Mesodermal cell (in vitro differentiated cells): ENCODE measurements around the gene TARS1.
"Not testable (repeated sequence)": the region's sequence is repeated elsewhere in the genome, so short reads cannot be mapped to it uniquely, and the experiment has no call there.

ENCODE experiments used
- H3K27ac ChIP-seq: 2 replicates; pipeline ENCODE4 v1.7.0; 2013; ENCODE audit warnings: mild to moderate bottlenecking, low read depth, low read length, moderate library complexity; ENCODE audit not compliant: severe bottlenecking
- H3K36me3 ChIP-seq: 2 replicates; pipeline ENCODE4 v1.7.1; 2013; ENCODE audit warnings: mild to moderate bottlenecking, low read length, moderate library complexity; ENCODE audit not compliant: control insufficient read depth, insufficient read depth
- H3K4me1 ChIP-seq: one replicate; pipeline ENCODE4 v1.7.1; 2013; ENCODE audit warnings: mild to moderate bottlenecking, low read length; ENCODE audit not compliant: insufficient read depth, control insufficient read depth, poor library complexity, severe bottlenecking
- H3K4me3 ChIP-seq: 2 replicates; pipeline ENCODE4 v1.7.0; 2013; ENCODE audit warnings: low read length, control low read depth, mild to moderate bottlenecking; ENCODE audit not compliant: insufficient read depth, poor library complexity, severe bottlenecking; ENCODE audit errors: extremely low read depth
- H3K9me3 ChIP-seq: 2 replicates; pipeline ENCODE4 v1.7.1; 2013; ENCODE audit warnings: mild to moderate bottlenecking, low read length, moderate library complexity; ENCODE audit not compliant: control insufficient read depth
- WGBS, 2 experiments: methylation state at CpG; one replicate each; pipeline ENCODE4 v1.1.5; 2013; ENCODE audit warnings: missing lambda C conversion rate in 2 of 2; ENCODE audit not compliant: insufficient coverage in 2 of 2; 5-methylcytosine and 5-hydroxymethylcytosine counted together

Gene TARS1

DNA sequence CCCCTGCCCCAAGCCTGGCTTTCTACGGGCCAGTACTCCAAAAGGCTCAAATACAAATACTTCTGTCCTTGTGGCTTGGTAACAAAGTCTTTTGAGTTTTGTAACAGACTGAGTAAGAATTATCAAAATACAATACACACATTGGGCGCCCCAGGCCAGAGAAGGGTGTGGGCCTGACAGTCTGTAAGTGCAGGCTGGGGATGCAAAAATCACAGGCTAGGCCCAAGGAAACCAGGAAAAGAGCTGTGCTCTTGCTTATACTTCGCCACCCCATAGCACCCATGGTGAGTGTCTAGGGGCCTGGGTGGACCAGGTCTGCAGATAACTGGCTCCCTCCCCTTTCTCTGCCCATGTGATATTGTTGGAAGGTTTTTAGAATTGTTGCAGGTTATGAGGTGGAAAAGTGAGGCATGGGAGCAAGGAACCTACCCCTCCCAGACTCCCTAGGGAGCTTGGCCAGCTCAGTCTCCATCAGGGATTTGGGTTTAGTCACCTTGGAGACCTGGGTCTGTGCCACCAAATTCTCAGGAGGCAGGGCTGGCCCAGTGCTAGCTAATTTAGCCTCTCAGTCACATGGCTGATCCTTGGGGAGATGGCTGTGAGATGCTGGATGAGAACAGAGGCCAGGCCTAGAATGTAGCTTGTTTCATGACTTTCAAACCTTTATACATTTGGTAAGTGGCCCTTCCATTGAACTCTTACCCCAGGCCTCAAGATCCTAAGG, 72.9 kb downstream of the TARS1 start:
- H3K27ac ChIP-seq, result no peak overlapping the region
- H3K4me3 ChIP-seq, result no peak overlapping the region
- no peaks in the 10 kb centered on the region for H3K4me1 ChIP-seq
- no peaks in the 10 kb centered on the region for H3K36me3 ChIP-seq
- H3K9me3 ChIP-seq, result no peaks in the 10 kb centered on the region
- WGBS, 2 experiments, result 80 to 93% methylated on average over 1 to 2 of the region's 3 CpGs

DNA sequence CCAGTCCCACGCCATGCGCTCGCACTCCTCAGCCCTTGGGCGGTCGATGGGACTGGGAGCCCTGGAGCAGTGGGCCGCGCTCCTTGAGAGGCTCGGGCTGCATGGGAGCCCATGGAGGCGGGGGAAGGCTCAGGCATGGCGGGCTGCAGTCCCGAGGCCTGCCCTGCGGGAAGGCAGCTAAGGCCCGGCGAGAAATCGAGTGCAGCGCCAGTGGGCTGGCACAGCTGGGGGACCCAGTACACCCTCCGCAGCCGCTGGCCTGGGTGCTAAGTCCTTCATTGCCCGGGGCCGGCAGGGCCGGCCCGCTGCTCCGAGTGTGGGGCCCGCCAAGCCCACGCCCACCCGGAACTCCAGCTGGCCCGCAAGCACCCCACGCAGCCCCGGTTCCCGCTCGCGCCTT, 74.6 kb downstream of the TARS1 start:
- WGBS, 2 experiments, result 95 to 99% methylated on average over 13 to 17 of the region's 32 CpGs

DNA sequence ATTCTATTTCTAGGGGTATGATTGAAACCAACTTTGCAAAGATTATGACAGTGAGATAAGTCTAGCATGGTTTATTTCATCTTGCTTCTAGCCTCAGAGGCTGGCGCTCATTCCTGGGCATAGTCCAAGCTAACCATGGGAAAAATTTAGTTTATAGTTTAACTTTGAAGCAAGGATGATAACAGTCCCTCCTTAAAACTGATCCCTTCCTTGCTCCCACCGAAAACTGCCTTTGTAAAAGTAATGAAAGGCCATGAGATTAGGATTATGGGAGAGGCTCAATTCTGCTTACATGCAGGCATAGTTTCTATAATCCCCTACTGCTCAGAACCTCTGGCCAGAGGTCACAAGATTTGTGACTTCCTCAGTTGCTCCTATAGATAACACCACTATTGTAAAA, 75.7 kb downstream of the TARS1 start:
- no peak overlapping the region for H3K4me3 ChIP-seq
- H3K4me1 ChIP-seq, result no peaks in the 10 kb centered on the region
- no peak overlapping the region for H3K27ac ChIP-seq
- 83% methylated on average over 1 of the region's 2 CpGs; no CpG with 5 or more reads in 1 of the 2 experiments for WGBS, 2 experiments
- H3K9me3 ChIP-seq, result no peaks in the 10 kb centered on the region
- no peaks in the 10 kb centered on the region for H3K36me3 ChIP-seq

More for the DNA sequence above, 74.6 kb downstream of the TARS1 start:
- not testable (repeated sequence) for H3K27ac ChIP-seq, H3K4me3 ChIP-seq, H3K4me1 ChIP-seq, H3K9me3 ChIP-seq, H3K36me3 ChIP-seq
